ENCODE results near the gene KCNK2.

Gene KCNK2

DNA sequence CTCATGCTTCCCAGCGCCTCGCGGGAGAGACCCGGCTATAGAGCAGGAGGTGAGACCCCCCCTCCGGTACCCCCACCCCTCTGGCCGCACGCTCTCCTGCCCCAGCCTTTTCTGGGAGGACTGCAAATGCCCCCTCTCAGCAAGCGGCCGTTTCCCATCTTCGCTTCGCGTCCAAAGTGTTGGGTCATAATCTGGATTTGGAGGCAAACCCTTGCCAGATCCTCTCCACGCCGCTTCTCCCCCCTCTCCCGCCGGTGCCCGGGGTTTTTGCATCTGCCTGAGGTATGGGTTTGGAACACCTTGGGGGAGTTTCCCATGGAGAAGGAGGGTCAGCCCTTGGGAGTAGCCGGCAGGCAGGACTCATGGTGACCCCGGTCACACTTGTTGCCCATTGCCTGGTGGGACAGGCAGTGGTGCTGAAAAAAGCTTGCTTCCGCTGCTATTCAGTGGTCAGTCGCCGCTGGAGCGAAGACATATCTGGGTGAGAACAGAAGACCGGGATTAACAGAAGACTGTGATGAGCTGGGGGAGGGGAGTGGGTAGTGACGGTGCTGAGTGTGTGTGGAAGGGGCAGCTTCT lies 935 bp downstream of the KCNK2 start:
- H3K9ac ChIP-seq (ENCODE audit: low read depth, low read length) = no peak overlapping the region
- no peak overlapping the region for H2AFZ ChIP-seq (ENCODE audit: low read depth, low read length)
- no peaks in the 10 kb centered on the region for H3K79me2 ChIP-seq (ENCODE audit: insufficient read depth, low read length)
- TF ChIP-seq, protein P1, sequence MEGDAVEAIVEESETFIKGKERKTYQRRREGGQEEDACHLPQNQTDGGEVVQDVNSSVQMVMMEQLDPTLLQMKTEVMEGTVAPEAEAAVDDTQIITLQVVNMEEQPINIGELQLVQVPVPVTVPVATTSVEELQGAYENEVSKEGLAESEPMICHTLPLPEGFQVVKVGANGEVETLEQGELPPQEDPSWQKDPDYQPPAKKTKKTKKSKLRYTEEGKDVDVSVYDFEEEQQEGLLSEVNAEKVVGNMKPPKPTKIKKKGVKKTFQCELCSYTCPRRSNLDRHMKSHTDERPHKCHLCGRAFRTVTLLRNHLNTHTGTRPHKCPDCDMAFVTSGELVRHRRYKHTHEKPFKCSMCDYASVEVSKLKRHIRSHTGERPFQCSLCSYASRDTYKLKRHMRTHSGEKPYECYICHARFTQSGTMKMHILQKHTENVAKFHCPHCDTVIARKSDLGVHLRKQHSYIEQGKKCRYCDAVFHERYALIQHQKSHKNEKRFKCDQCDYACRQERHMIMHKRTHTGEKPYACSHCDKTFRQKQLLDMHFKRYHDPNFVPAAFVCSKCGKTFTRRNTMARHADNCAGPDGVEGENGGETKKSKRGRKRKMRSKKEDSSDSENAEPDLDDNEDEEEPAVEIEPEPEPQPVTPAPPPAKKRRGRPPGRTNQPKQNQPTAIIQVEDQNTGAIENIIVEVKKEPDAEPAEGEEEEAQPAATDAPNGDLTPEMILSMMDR (IDR thresholded peaks at IDR 0.05; ENCODE audit: borderline replicate concordance, extremely low read depth, low read length, poor library complexity, severe bottlenecking) = no peak
- no peak for TF ChIP-seq EZH2 (IDR thresholded peaks at IDR 0.05; ENCODE audit: borderline replicate concordance, low read depth, low read length, severe bottlenecking)
- ATAC-seq (ENCODE audit: insufficient read depth, low read depth) (no peak), DNase-seq (no peak)
- no peaks in the 10 kb centered on the region for H3K9me3 ChIP-seq (ENCODE audit: insufficient read depth, low read length, severe bottlenecking)
- no peaks in the 10 kb centered on the region for H3K36me3 ChIP-seq (ENCODE audit: insufficient read depth, low read length)
- H3K4me1 ChIP-seq (ENCODE audit: insufficient read depth, low read length) = no peaks in the 10 kb centered on the region
- no peak overlapping the region for H3K4me2 ChIP-seq (ENCODE audit: insufficient read depth, low read length)
- no peaks in the 10 kb centered on the region for H4K20me1 ChIP-seq (ENCODE audit: insufficient read depth, low read length)
- no peak overlapping the region for H3K27ac ChIP-seq (ENCODE audit: low read length)
- H3K27me3 ChIP-seq (ENCODE audit: insufficient read depth, low read length, poor library complexity) = no peaks in the 10 kb centered on the region
- H3K4me3 ChIP-seq (ENCODE audit: low read depth in 1 of 2, low read length in 2 of 2) = no peak overlapping the region

DNA sequence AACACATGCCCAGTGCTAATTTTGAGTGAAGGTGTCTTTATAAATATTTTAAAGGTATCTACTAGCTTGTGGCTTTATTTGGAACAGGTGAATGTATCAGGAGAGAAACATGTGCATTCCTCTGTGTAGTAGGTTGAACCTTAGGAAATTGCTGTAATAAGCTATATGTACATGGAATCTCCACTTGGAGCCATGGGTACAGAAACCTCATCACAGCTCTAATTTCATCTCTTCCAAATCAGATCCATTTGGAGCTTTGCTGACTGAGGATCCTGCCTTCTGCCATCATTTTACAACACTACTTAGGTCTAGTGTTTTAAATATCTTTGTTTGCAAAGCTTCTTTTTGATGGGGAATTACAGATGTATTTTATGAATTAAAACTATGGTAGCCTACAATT lies 2.1 kb downstream of the KCNK2 start:
- TF ChIP-seq, protein P1 (IDR thresholded peaks at IDR 0.05; ENCODE audit: borderline replicate concordance, extremely low read depth, low read length, poor library complexity, severe bottlenecking) = no peak
- TF ChIP-seq EZH2 (IDR thresholded peaks at IDR 0.05; ENCODE audit: borderline replicate concordance, low read depth, low read length, severe bottlenecking) = no peak
- Histone ChIP-seq H3K27ac (ENCODE audit: low read length) (no peak overlapping the region), H3K27me3 (ENCODE audit: insufficient read depth, low read length, poor library complexity) (no peaks in the 10 kb centered on the region), H3K9me3 (ENCODE audit: insufficient read depth, low read length, severe bottlenecking) (no peaks in the 10 kb centered on the region), H4K20me1 (ENCODE audit: insufficient read depth, low read length) (no peaks in the 10 kb centered on the region), H3K4me3 (ENCODE audit: low read depth in 1 of 2, low read length in 2 of 2) (no peak overlapping the region), H3K9ac (ENCODE audit: low read depth, low read length) (no peak overlapping the region), H2AFZ (ENCODE audit: low read depth, low read length) (no peak overlapping the region), H3K36me3 (ENCODE audit: insufficient read depth, low read length) (no peaks in the 10 kb centered on the region), H3K79me2 (ENCODE audit: insufficient read depth, low read length) (no peaks in the 10 kb centered on the region), H3K4me1 (ENCODE audit: insufficient read depth, low read length) (no peaks in the 10 kb centered on the region), H3K4me2 (ENCODE audit: insufficient read depth, low read length) (no peak overlapping the region)
- DNase-seq (no peak), ATAC-seq (ENCODE audit: insufficient read depth, low read depth) (no peak)

DNA sequence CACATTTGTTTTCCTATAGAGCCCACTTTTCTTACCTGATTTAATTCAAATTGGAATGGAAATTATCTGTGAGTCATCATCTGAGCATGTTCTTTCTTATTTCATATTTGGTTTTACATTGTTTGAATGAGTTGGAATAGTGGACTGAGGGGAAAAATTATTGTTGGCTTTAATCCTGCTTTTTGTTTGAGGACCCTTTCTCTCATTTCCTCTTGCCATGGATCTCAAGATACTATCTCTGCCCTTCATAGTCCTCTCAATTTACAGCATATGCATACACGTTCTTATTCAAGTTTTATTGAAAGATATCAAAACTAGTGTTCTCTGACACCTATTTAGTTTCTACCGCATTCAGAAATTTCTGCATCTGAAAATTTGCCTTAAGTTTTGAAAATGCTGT lies 5.1 kb downstream of the KCNK2 start:
- Histone ChIP-seq H3K9ac (ENCODE audit: low read depth, low read length) (no peak overlapping the region), H3K36me3 (ENCODE audit: insufficient read depth, low read length) (no peaks in the 10 kb centered on the region), H3K27ac (ENCODE audit: low read length) (no peak overlapping the region), H3K9me3 (ENCODE audit: insufficient read depth, low read length, severe bottlenecking) (no peaks in the 10 kb centered on the region), H3K4me3 (ENCODE audit: low read depth in 1 of 2, low read length in 2 of 2) (no peak overlapping the region), H4K20me1 (ENCODE audit: insufficient read depth, low read length) (no peaks in the 10 kb centered on the region), H3K4me1 (ENCODE audit: insufficient read depth, low read length) (no peaks in the 10 kb centered on the region), H2AFZ (ENCODE audit: low read depth, low read length) (no peak overlapping the region), H3K79me2 (ENCODE audit: insufficient read depth, low read length) (no peaks in the 10 kb centered on the region), H3K4me2 (ENCODE audit: insufficient read depth, low read length) (no peak overlapping the region), H3K27me3 (ENCODE audit: insufficient read depth, low read length, poor library complexity) (no peaks in the 10 kb centered on the region)
- ATAC-seq (ENCODE audit: insufficient read depth, low read depth) (no peak), DNase-seq (no peak)
- TF ChIP-seq, protein P1 (IDR thresholded peaks at IDR 0.05; ENCODE audit: borderline replicate concordance, extremely low read depth, low read length, poor library complexity, severe bottlenecking) = no peak
- TF ChIP-seq EZH2 (IDR thresholded peaks at IDR 0.05; ENCODE audit: borderline replicate concordance, low read depth, low read length, severe bottlenecking) = no peak

DNA sequence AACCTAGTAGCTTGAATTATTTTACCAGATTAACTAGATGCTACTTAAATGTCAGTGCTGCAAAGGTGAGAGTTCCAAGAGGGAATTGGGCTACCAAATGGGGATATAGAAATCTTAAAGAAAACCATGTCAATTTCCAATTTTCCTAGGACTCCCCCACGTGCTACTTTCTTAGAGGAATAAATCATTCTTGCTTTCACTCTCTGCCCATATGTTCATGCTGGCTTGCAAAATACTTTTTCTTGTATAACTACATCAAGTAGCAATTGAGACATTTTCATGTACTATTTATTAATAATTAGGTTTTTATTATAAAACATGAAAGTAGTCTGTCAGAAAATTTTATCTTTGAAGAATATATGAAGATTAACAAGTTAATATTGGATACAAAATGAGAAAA lies 11.8 kb downstream of the KCNK2 start:
- H3K27me3 ChIP-seq (ENCODE audit: insufficient read depth, low read length, poor library complexity) = no peaks in the 10 kb centered on the region
- H3K79me2 ChIP-seq (ENCODE audit: insufficient read depth, low read length) = no peaks in the 10 kb centered on the region
- ATAC-seq (ENCODE audit: insufficient read depth, low read depth) = no peak
- DNase-seq = no peak
- H3K4me1 ChIP-seq (ENCODE audit: insufficient read depth, low read length) = no peaks in the 10 kb centered on the region
- H2AFZ ChIP-seq (ENCODE audit: low read depth, low read length) = no peak overlapping the region
- H3K27ac ChIP-seq (ENCODE audit: low read length) = no peak overlapping the region
- H3K4me2 ChIP-seq (ENCODE audit: insufficient read depth, low read length) = no peak overlapping the region
- H3K9ac ChIP-seq (ENCODE audit: low read depth, low read length) = no peak overlapping the region
- no peaks in the 10 kb centered on the region for H4K20me1 ChIP-seq (ENCODE audit: insufficient read depth, low read length)
- H3K9me3 ChIP-seq (ENCODE audit: insufficient read depth, low read length, severe bottlenecking) = no peaks in the 10 kb centered on the region
- no peaks in the 10 kb centered on the region for H3K36me3 ChIP-seq (ENCODE audit: insufficient read depth, low read length)
- H3K4me3 ChIP-seq (ENCODE audit: low read depth in 1 of 2, low read length in 2 of 2) = no peak overlapping the region
- TF ChIP-seq, protein P1 (IDR thresholded peaks at IDR 0.05; ENCODE audit: borderline replicate concordance, extremely low read depth, low read length, poor library complexity, severe bottlenecking) = no peak
- TF ChIP-seq EZH2 (IDR thresholded peaks at IDR 0.05; ENCODE audit: borderline replicate concordance, low read depth, low read length, severe bottlenecking) = no peak
